H1 (cell line): ENCODE measurements around the gene HOXD1. TPM values are rescaled to one million over a fixed set of nuclear protein-coding genes. Genes with fewer than 3 reads are reported as not detected.

ENCODE experiments used
- CTCF ChIA-PET: fragments of 300-600 bp; sonication (Branson Sonifier 250); formaldehyde crosslinking; loops from one replicate; lab custom pipeline; 2021; ENCODE audit not compliant: partially characterized antibody; lab: Charles Lee
- POLR2A ChIA-PET: fragments of 300-600 bp; sonication (Branson Sonifier 250); formaldehyde crosslinking; loops from one replicate; lab custom pipeline; 2021; ENCODE audit warnings: inconsistent platforms; ENCODE audit not compliant: partially characterized antibody; lab: Charles Lee
- DNase-seq, 2 experiments: peaks; one replicate each; pipeline versions ENCODE4 v3.0.0 to v3.0.0-alpha.2; 2010 to 2022; ENCODE audit warnings: low spot score in 2 of 2, low read depth in 1 of 2, mixed read lengths in 1 of 2
- FAIRE-seq: peaks from 2 replicates; lab custom pipeline; 2011; peaks lifted over from hg19 to GRCh38; lab: Jason Lieb, UNC
- H2AFZ ChIP-seq: 2 replicates; pipeline ENCODE4 v1.8.1; 2012; ENCODE audit warnings: low read length, inconsistent platforms
- H2AK5ac ChIP-seq: 2 replicates; pipeline ENCODE4 v1.6.1; 2013; ENCODE audit warnings: low read depth, low read length
- H2BK120ac ChIP-seq: replicated peaks from 2 replicates; pipeline ENCODE3; 2013; ENCODE audit warnings: low read depth, low read length, inconsistent platforms
- H2BK12ac ChIP-seq: 2 replicates; pipeline ENCODE4 v1.6.1; 2013; ENCODE audit warnings: low read depth, low read length
- H2BK15ac ChIP-seq: 2 replicates; pipeline ENCODE4 v1.6.1; 2013; ENCODE audit warnings: low read length
- H2BK20ac ChIP-seq: 2 replicates; pipeline ENCODE4 v1.6.1; 2013; ENCODE audit warnings: low read length
- H2BK5ac ChIP-seq: 2 replicates; pipeline ENCODE4 v1.6.1; 2013; ENCODE audit warnings: low read depth, low read length
- H3K14ac ChIP-seq: 2 replicates; pipeline ENCODE4 v1.6.1; 2013; ENCODE audit warnings: inconsistent platforms; ENCODE audit not compliant: insufficient read length
- H3K18ac ChIP-seq: 2 replicates; pipeline ENCODE4 v1.6.1; 2013; ENCODE audit warnings: low read length; ENCODE audit errors: extremely low read depth
- H3K23ac ChIP-seq: 2 replicates; pipeline ENCODE4 v1.6.1; 2013; ENCODE audit warnings: inconsistent platforms; ENCODE audit not compliant: insufficient read length
- H3K23me2 ChIP-seq: 2 replicates; pipeline ENCODE4 v1.6.1; 2013; ENCODE audit warnings: low read depth, low read length
- H3K27ac ChIP-seq: 2 replicates; pipeline ENCODE4 v1.6.1; 2011; ENCODE audit warnings: low read depth, low read length, inconsistent platforms
- H3K27me3 ChIP-seq, 4 experiments: replicated peaks in 1 of 4; 1 replicate in 1 of 4; 2 replicates in 3 of 4; pipeline versions ENCODE4 v1.6.1 to v1.8.1; 2011 to 2013; ENCODE audit warnings: low read length in 3 of 4, mild to moderate bottlenecking in 3 of 4, inconsistent platforms in 2 of 4, mixed read lengths in 2 of 4, moderate library complexity in 1 of 4; ENCODE audit not compliant: control insufficient read depth in 3 of 4, insufficient read depth in 3 of 4; ENCODE audit errors: extremely low read depth in 1 of 4
- H3K36me3 ChIP-seq, 4 experiments: 2 replicates each; pipeline versions ENCODE4 v1.6.1 to v1.8.1; 2011 to 2013; ENCODE audit warnings: mild to moderate bottlenecking in 4 of 4, low read length in 3 of 4, moderate library complexity in 2 of 4, control low read depth in 1 of 4, inconsistent platforms in 1 of 4; ENCODE audit not compliant: insufficient read depth in 4 of 4, control insufficient read depth in 2 of 4
- H3K4ac ChIP-seq: replicated peaks from 2 replicates; pipeline ENCODE3; 2013; ENCODE audit warnings: low read length, low read depth, mixed read lengths, inconsistent platforms; ENCODE audit not compliant: insufficient read length
- H3K4me1 ChIP-seq, 4 experiments: replicated peaks in 1 of 4; 1 replicate in 1 of 4; 2 replicates in 3 of 4; pipeline versions ENCODE4 v1.6.1 to v1.8.1; 2011 to 2013; ENCODE audit warnings: low read length in 3 of 4, inconsistent platforms in 2 of 4, mixed read lengths in 1 of 4; ENCODE audit not compliant: insufficient read depth in 4 of 4, control insufficient read depth in 3 of 4
- H3K4me2 ChIP-seq, 2 experiments: 2 replicates each; pipeline versions ENCODE4 v1.6.1 to v1.8.1; 2011 to 2013; ENCODE audit warnings: low read depth in 2 of 2, low read length in 2 of 2, control low read depth in 1 of 2, inconsistent platforms in 1 of 2, mild to moderate bottlenecking in 1 of 2; ENCODE audit not compliant: insufficient read depth in 1 of 2
- H3K4me3 ChIP-seq, 4 experiments: fragments of 200-600, 300-600 bp in 1 of 4; sonication (generic), shearing (Covaris generic), sonication (Bioruptor Twin) in 1 of 4; 2 replicates each; pipeline versions ENCODE4 v1.5.1 to v1.8.1; 2011 to 2016; ENCODE audit warnings: low read length in 4 of 4, low read depth in 3 of 4, control low read depth in 2 of 4, inconsistent platforms in 2 of 4, mild to moderate bottlenecking in 2 of 4, mixed read lengths in 1 of 4, moderate library complexity in 1 of 4; ENCODE audit not compliant: insufficient read depth in 2 of 4; ENCODE audit errors: extremely low read depth in 1 of 4
- H3K56ac ChIP-seq: replicated peaks from 2 replicates; pipeline ENCODE3; 2013; ENCODE audit warnings: low read depth, mild to moderate bottlenecking, mixed read lengths, low read length, inconsistent platforms; ENCODE audit not compliant: insufficient read length
- H3K79me1 ChIP-seq: 2 replicates; pipeline ENCODE4 v1.6.1; 2013; ENCODE audit warnings: low read depth, low read length, control low read depth
- H3K79me2 ChIP-seq, 2 experiments: 2 replicates each; pipeline versions ENCODE4 v1.6.1 to v1.8.1; 2012 to 2013; ENCODE audit warnings: low read length in 2 of 2, mild to moderate bottlenecking in 2 of 2, inconsistent platforms in 1 of 2; ENCODE audit not compliant: insufficient read depth in 2 of 2, control insufficient read depth in 1 of 2
- H3K9ac ChIP-seq, 4 experiments: replicated peaks in 1 of 4; 1 replicate in 1 of 4; 2 replicates in 3 of 4; pipeline versions ENCODE4 v1.6.1 to v1.8.1; 2011 to 2013; ENCODE audit warnings: low read depth in 3 of 4, low read length in 3 of 4, control low read depth in 2 of 4, mild to moderate bottlenecking in 2 of 4, moderate library complexity in 2 of 4, inconsistent platforms in 1 of 4; ENCODE audit errors: extremely low read depth in 1 of 4
- H3K9me3 ChIP-seq, 2 experiments: 2 replicates each; pipeline versions ENCODE4 v1.6.1 to v1.8.1; 2012 to 2013; ENCODE audit warnings: mild to moderate bottlenecking in 2 of 2, moderate library complexity in 2 of 2, control low read depth in 1 of 2, inconsistent platforms in 1 of 2, low read depth in 1 of 2, low read length in 1 of 2, mixed read lengths in 1 of 2; ENCODE audit not compliant: insufficient read depth in 2 of 2
- H4K20me1 ChIP-seq, 2 experiments: replicated peaks in 1 of 2; 2 replicates each; pipeline versions ENCODE3 to v1.8.1; 2011 to 2013; ENCODE audit warnings: inconsistent platforms in 2 of 2, low read length in 2 of 2, mild to moderate bottlenecking in 1 of 2; ENCODE audit not compliant: insufficient read depth in 2 of 2, control insufficient read depth in 1 of 2
- H4K5ac ChIP-seq: 2 replicates; pipeline ENCODE4 v1.6.1; 2013; ENCODE audit warnings: low read length, low read depth, mixed read lengths, inconsistent platforms; ENCODE audit not compliant: insufficient read length
- H4K8ac ChIP-seq: 2 replicates; pipeline ENCODE4 v1.8.0; 2013; ENCODE audit warnings: mild to moderate bottlenecking, moderate library complexity, low read length, inconsistent platforms; ENCODE audit not compliant: insufficient read depth; ENCODE audit errors: extremely low read depth
- H4K91ac ChIP-seq: replicated peaks from 2 replicates; pipeline ENCODE3; 2013; ENCODE audit warnings: low read length, mixed read lengths, inconsistent platforms; ENCODE audit not compliant: insufficient read length
- MAFK ChIP-seq: IDR thresholded peaks from 2 replicates; pipeline ENCODE4 v1.6.1; 2012; ENCODE audit warnings: low read depth, mild to moderate bottlenecking, improper control_type of control experiment, low read length
- MAX ChIP-seq: IDR thresholded peaks from 2 replicates; pipeline ENCODE4 v1.6.1; 2012; ENCODE audit warnings: inconsistent platforms
- POLR2AphosphoS5 ChIP-seq: IDR thresholded peaks from 2 replicates; pipeline ENCODE4 v1.6.1; 2011; ENCODE audit warnings: low read depth, low read length
- RBBP5 ChIP-seq: IDR thresholded peaks from 2 replicates; pipeline ENCODE4 v1.7.1; 2012; ENCODE audit warnings: low read depth, mild to moderate bottlenecking, inconsistent platforms, low read length, moderate library complexity, borderline replicate concordance
- RFX5 ChIP-seq: IDR thresholded peaks from 2 replicates; pipeline ENCODE4 v1.6.1; 2011; ENCODE audit warnings: low read depth, low read length, improper control_type of control experiment, borderline replicate concordance
- SIN3A ChIP-seq, 2 experiments: IDR thresholded peaks in 1 of 2; conservative IDR thresholded peaks in 1 of 2; 2 replicates each; pipeline ENCODE4 v1.6.1; 2011 to 2012; ENCODE audit warnings: low read length in 2 of 2, improper control_type of control experiment in 1 of 2, low read depth in 1 of 2, mild to moderate bottlenecking in 1 of 2
- TAF1 ChIP-seq: IDR thresholded peaks from 2 replicates; pipeline ENCODE4 v1.6.1; 2011; ENCODE audit warnings: mild to moderate bottlenecking, low read depth, low read length
- ZNF274 ChIP-seq: IDR thresholded peaks from 2 replicates; pipeline ENCODE4 v1.7.0; 2012; ENCODE audit warnings: low read length, borderline replicate concordance; ENCODE audit errors: extremely low read depth
- WGBS, 2 experiments: shearing (Covaris generic) in 1 of 2; methylation state at CpG; one replicate each; pipeline versions ENCODE4 v1.1.6 to v1.1.7; 2013 to 2015; ENCODE audit warnings: low lambda C conversion rate in 2 of 2, mixed read lengths in 2 of 2, inconsistent platforms in 1 of 2, low coverage in 1 of 2, missing lambda C conversion rate in 1 of 2; ENCODE audit not compliant: insufficient replicate concordance in 2 of 2, insufficient coverage in 1 of 2, insufficient read length in 1 of 2; ENCODE audit errors: extremely low coverage in 1 of 2, missing lambda C conversion rate in 1 of 2; 5-methylcytosine and 5-hydroxymethylcytosine counted together
- polyA plus RNA-seq, 7 experiments: library from polyadenylated mRNA; depleted of rRNA in 3 of 7; stranded (reverse) in 5 of 7; unstranded in 2 of 7; fragments of >200 nt in 5 of 7; fragments of 200-250 nt in 2 of 7; gene quantifications; 1 replicate in 5 of 7; 2 replicates in 1 of 7; 4 replicates in 1 of 7; pipeline versions ENCODE4 v1.2.1 to v1.2.3, GENCODE V29; 2011 to 2013; ENCODE audit warnings: missing spikeins in 2 of 7, mixed read lengths in 2 of 7
- total RNA-seq: library from RNA; stranded (reverse); fragmentation: NEBNext Ultra II Directional; extraction: Animal tissue kit (Norgen Biotek cat#: 25700); gene quantifications from 2 replicates; pipeline ENCODE4 v1.2.1, GENCODE V29; 2021

The HOXD1 gene
- total and polyA plus RNA-seq, 2 of the 8 experiments (the other 6 are each of a cell fraction or from before 2014, with no cell fraction given): 0.03 TPM; not detected in 1

- 87% methylated on average over 1 of the region's 1 CpG; no CpG with 5 or more reads in 1 of the 2 experiments for WGBS, 2 experiments
- H3K27me3 ChIP-seq: no peaks in the 10 kb centered on the region
- no peak overlapping the region for H4K5ac ChIP-seq
- H3K9me3 ChIP-seq: no peaks in the 10 kb centered on the region
- POLR2A ChIA-PET: no interaction called here
- no peak overlapping the region for H3K23ac ChIP-seq
- no peak overlapping the region for H4K8ac ChIP-seq
- no peak for FAIRE-seq
- H2BK12ac ChIP-seq: no peak overlapping the region
- no peaks in the 10 kb centered on the region for H3K79me1 ChIP-seq
- H3K9ac ChIP-seq: no peak overlapping the region
- no peak overlapping the region for H3K56ac ChIP-seq
- no peak overlapping the region for H2BK15ac ChIP-seq
- no peak overlapping the region for H2AK5ac ChIP-seq
- no peak overlapping the region for H3K18ac ChIP-seq
- no peaks in the 10 kb centered on the region for H3K4me1 ChIP-seq
- TF ChIP-seq RBBP5 (no peak), MAFK (no peak), RFX5 (no peak), SIN3A (conservative IDR thresholded peaks at IDR 0.05 in 1 of 2, IDR thresholded peaks at IDR 0.05 in 1 of 2; ENCODE audit: low read depth in 1 of 2, low read length in 2 of 2) (no peak), MAX (no peak), TAF1 (no peak), ZNF274 (no peak), POLR2AphosphoS5 (no peak)
- no peak overlapping the region for H3K4me3 ChIP-seq
- no peaks in the 10 kb centered on the region for H3K36me3 ChIP-seq
- no peak overlapping the region for H3K27ac ChIP-seq
- DNase-seq: no peak
- no peak overlapping the region for H2BK20ac ChIP-seq
- no peak overlapping the region for H3K14ac ChIP-seq
- H3K23me2 ChIP-seq: no peaks in the 10 kb centered on the region
- H2BK120ac ChIP-seq: no peak overlapping the region
- no peak overlapping the region for H3K4ac ChIP-seq
- no peak overlapping the region for H4K91ac ChIP-seq
- no peaks in the 10 kb centered on the region for H3K79me2 ChIP-seq
- H2BK5ac ChIP-seq: no peak overlapping the region
- CTCF ChIA-PET: interaction anchor here (0.8 to 2.1 kb wide), 2 partner anchors 71 to 100 kb away, joined by 3 to 7 read pairs; no protein-coding TSS in a partner anchor
- no peak overlapping the region for H2AFZ ChIP-seq
- H3K4me2 ChIP-seq: no peak overlapping the region
- H4K20me1 ChIP-seq: no peaks in the 10 kb centered on the region
Measured at GRCh38 chr2:176211110-176211509, 22.6 kb downstream of the HOXD1 start.
